Measurements from ENCODE around the gene A1BG. TPM values are rescaled to one million over a fixed set of nuclear protein-coding genes. Genes with fewer than 3 reads are reported as not detected.

Gene A1BG
- total RNA-seq, 6 experiments from 2014 or later: 897 to 2,313 (median 1,164) TPM

- DNase-seq (no peak), ATAC-seq (no peak)
- Histone ChIP-seq H3K27me3 (no peaks in the 10 kb centered on the region), H3K4me1 (peaks cover 0 to 6% (median 3%) of the 10 kb centered on the region in 4 donors), H3K4me3 (no peak overlapping the region), H3K9me3 (no peaks in the 10 kb centered on the region), H3K36me3 (peaks cover 0 to 24% (median 17%) of the 10 kb centered on the region in 4 donors), H3K27ac (no peak overlapping the region)
- intact Hi-C loops (cut with DNase I): no loop called here
- TF ChIP-seq POLR2A (IDR thresholded peaks at IDR 0.05) (no peak), CTCF (IDR thresholded peaks at IDR 0.05) (no peak)
- 67% methylated on average over 1 of the region's 58 CpGs for WGBS (ENCODE audit: insufficient coverage, low coverage, low lambda C conversion rate, missing lambda C conversion rate)
These were observed 43.6 kb upstream of the A1BG start for GRCh38 chr19:58396691-58397532.

- H3K4me1 ChIP-seq: peaks cover 0 to 5% (median 2%) of the 10 kb centered on the region in 4 donors
- TF ChIP-seq POLR2A (IDR thresholded peaks at IDR 0.05) (no peak), CTCF (IDR thresholded peaks at IDR 0.05) (no peak)
- H3K9me3 ChIP-seq: no peaks in the 10 kb centered on the region
- peak in 1 of 4 donors; percentile 16 for ATAC-seq
- no peak for DNase-seq
- no peak overlapping the region for H3K4me3 ChIP-seq
- peaks cover 0 to 31% (median 20%) of the 10 kb centered on the region in 4 donors for H3K36me3 ChIP-seq
- WGBS (ENCODE audit: insufficient coverage, low coverage, low lambda C conversion rate, missing lambda C conversion rate): 7% methylated on average over 27 of the region's 75 CpGs
- no peaks in the 10 kb centered on the region for H3K27me3 ChIP-seq
- intact Hi-C loops (cut with DNase I): no loop called here
- no peak overlapping the region for H3K27ac ChIP-seq
These were observed 42.8 kb upstream of the A1BG start for GRCh38 chr19:58395979-58396627.

GRCh38 chr19:58395220-58395978 lies 42.1 kb upstream of the A1BG start, which contains the start of gene RNF225:
RNF225 (plus strand) TSS chr19:58395656; CDS start chr19:58396090, 434 bp downstream.
- no peak within 1 kb of the TSS for H3K27ac ChIP-seq
- ATAC-seq (peak; percentile 28 to 52 (median 41)), DNase-seq (no peak)
- H3K4me3 ChIP-seq: no peak within 1 kb of the TSS
- no peaks in the 10 kb centered on the region for H3K27me3 ChIP-seq
- WGBS (ENCODE audit: insufficient coverage, low coverage, low lambda C conversion rate, missing lambda C conversion rate): 30% methylated on average over 11 of the region's 21 CpGs
- H3K36me3 ChIP-seq: peaks cover 0 to 34% (median 21%) of the 10 kb centered on the region in 4 donors
- intact Hi-C loops (cut with DNase I): no loop called here
- TF ChIP-seq POLR2A (IDR thresholded peaks at IDR 0.05) (peak; percentile 6), CTCF (IDR thresholded peaks at IDR 0.05) (no peak)
- no peaks in the 10 kb centered on the region for H3K4me1 ChIP-seq
- H3K9me3 ChIP-seq: no peaks in the 10 kb centered on the region

GRCh38 chr19:58394821-58395219 lies 41.5 kb upstream of the A1BG start:
- H3K4me1 ChIP-seq: no peaks in the 10 kb centered on the region
- H3K4me3 ChIP-seq: no peak overlapping the region
- no peak overlapping the region for H3K27ac ChIP-seq
- WGBS (ENCODE audit: insufficient coverage, low coverage, low lambda C conversion rate, missing lambda C conversion rate): no CpG with 5 or more reads among the region's 3 CpGs
- no peaks in the 10 kb centered on the region for H3K9me3 ChIP-seq
- DNase-seq (no peak), ATAC-seq (peak in 2 of 4 donors; percentile 7 to 17)
- no peaks in the 10 kb centered on the region for H3K27me3 ChIP-seq
- TF ChIP-seq POLR2A (IDR thresholded peaks at IDR 0.05) (no peak), CTCF (IDR thresholded peaks at IDR 0.05) (no peak)
- H3K36me3 ChIP-seq: peaks cover 0 to 36% (median 21%) of the 10 kb centered on the region in 4 donors
- intact Hi-C loops (cut with DNase I): no loop called here

Data from right lobe of liver (tissue), 6 donors.